Activated CD4-positive, alpha-beta T cell treated with anti-CD3 and anti-CD28 coated beads, Interleukin-2, amount 10 ng/mL, durations not matched to agents 7 days and 5 days (primary cell): ENCODE results near the gene WFDC10A. TPM values are rescaled to one million over a fixed set of nuclear protein-coding genes. Genes with fewer than 3 reads are reported as not detected.
"Not testable (repeated sequence)": the region's sequence is repeated elsewhere in the genome, so short reads cannot be mapped to it uniquely, and the experiment has no call there.

Experiments used
- CTCF ChIA-PET: fragments of 350-600 bp; sonication (Branson Sonifier 250); formaldehyde crosslinking; loops from one replicate; lab custom pipeline; 2021; ENCODE audit warnings: antibody characterized with exemption; lab: Charles Lee
- POLR2A ChIA-PET: fragments of 350-600 bp; sonication (Branson Sonifier 250); formaldehyde crosslinking; loops from one replicate; lab custom pipeline; 2021; ENCODE audit warnings: antibody characterized with exemption; lab: Charles Lee
- DNase-seq: peaks from one replicate; pipeline ENCODE4 v3.0.0-alpha.2; 2020
- H3K27ac Mint-ChIP-seq: one replicate; pipeline ENCODE4 v1.8.0; 2021; ENCODE audit warnings: mild to moderate bottlenecking, moderate library complexity, mixed read lengths
- H3K27me3 Mint-ChIP-seq: one replicate; pipeline ENCODE4 v1.8.0; 2021; ENCODE audit warnings: mixed read lengths
- H3K36me3 Mint-ChIP-seq: one replicate; pipeline ENCODE4 v1.8.0; 2021; ENCODE audit warnings: low read depth, mixed read lengths
- H3K4me1 Mint-ChIP-seq: one replicate; pipeline ENCODE4 v1.8.0; 2021; ENCODE audit warnings: mixed read lengths
- H3K4me3 Mint-ChIP-seq: one replicate; pipeline ENCODE4 v1.8.0; 2021; ENCODE audit warnings: mild to moderate bottlenecking, moderate library complexity, mixed read lengths
- H3K9me3 Mint-ChIP-seq: one replicate; pipeline ENCODE4 v1.8.0; 2021; ENCODE audit warnings: mixed read lengths
- total RNA-seq, 2 experiments: library from RNA; stranded (reverse); gene quantifications; one replicate each; pipeline ENCODE4 v1.2.3, GENCODE V29; 2021

The WFDC10A gene
- total RNA-seq, 2 experiments from 2014 or later = not detected

- H3K36me3 Mint-ChIP-seq, H3K9me3 Mint-ChIP-seq, DNase-seq, H3K27ac Mint-ChIP-seq, H3K4me3 Mint-ChIP-seq, POLR2A ChIA-PET, CTCF ChIA-PET, H3K4me1 Mint-ChIP-seq, H3K27me3 Mint-ChIP-seq: not testable (repeated sequence)
Measured at GRCh38 chr20:45657038-45657437, 27.5 kb downstream of the WFDC10A start.

GRCh38 chr20:45670139-45670538 lies 40.6 kb downstream of the WFDC10A start, which contains the start of gene WFDC11:
Gene WFDC11, minus strand, starts transcription at chr20:45670239. Its CDS starts 19,639 bp downstream, at chr20:45650600.
- Mint-ChIP-seq H3K4me1 (no peaks in the 10 kb centered on the region), H3K27ac (no peak within 1 kb of the TSS), H3K27me3 (peaks cover 40% of the 10 kb centered on the region), H3K4me3 (no peak within 1 kb of the TSS), H3K9me3 (no peaks in the 10 kb centered on the region), H3K36me3 (no peaks in the 10 kb centered on the region)
- POLR2A ChIA-PET = no interaction called here
- DNase-seq = no peak
- CTCF ChIA-PET = no interaction called here

GRCh38 chr20:45672765-45673164 lies 43.2 kb downstream of the WFDC10A start:
- no peak for DNase-seq
- ChIA-PET CTCF (no interaction called here), POLR2A (no interaction called here)
- Mint-ChIP-seq H3K36me3 (no peaks in the 10 kb centered on the region), H3K4me1 (no peaks in the 10 kb centered on the region), H3K4me3 (no peak overlapping the region), H3K27ac (no peak overlapping the region), H3K27me3 (peaks cover 50% of the 10 kb centered on the region), H3K9me3 (no peaks in the 10 kb centered on the region)

- CTCF ChIA-PET = no interaction called here
- Mint-ChIP-seq H3K27ac (no peak overlapping the region), H3K9me3 (peaks cover 12% of the 10 kb centered on the region), H3K4me3 (no peak overlapping the region), H3K4me1 (no peaks in the 10 kb centered on the region), H3K36me3 (no peaks in the 10 kb centered on the region), H3K27me3 (peaks cover 11% of the 10 kb centered on the region)
- POLR2A ChIA-PET = no interaction called here
- no peak for DNase-seq
Measured at GRCh38 chr20:45679650-45680049, 50.1 kb downstream of the WFDC10A start.

Other genes starting within 250 kb of the WFDC10A start
- 10 to 100 TPM in 1 of 2 experiments, 1 to 10 TPM in 1; 9.0 to 10.5 TPM for gene DBNDD2, start 221.4 kb upstream of the WFDC10A start, total RNA-seq
- gene PIGT, start 213.6 kb upstream of the WFDC10A start, total RNA-seq = 10 to 100 TPM; 66.3 to 77.9 TPM
- gene WFDC2, start 160.0 kb upstream of the WFDC10A start, total RNA-seq = not detected
- not detected for gene SPINT3, start 114.1 kb upstream of the WFDC10A start, total RNA-seq
- gene WFDC6, start 90.3 kb upstream of the WFDC10A start, total RNA-seq = not detected
- not detected for gene EPPIN, start 82.3 kb upstream of the WFDC10A start, total RNA-seq
- gene WFDC8, start 50.5 kb upstream of the WFDC10A start, total RNA-seq = not detected
- not detected for gene WFDC9, start 1.5 kb downstream of the WFDC10A start, total RNA-seq
- gene WFDC11, start 40.5 kb downstream of the WFDC10A start, total RNA-seq = not detected
- gene WFDC13, start 72.3 kb downstream of the WFDC10A start, total RNA-seq = not detected
- gene WFDC10B, start 75.3 kb downstream of the WFDC10A start, total RNA-seq = not detected
- not detected for gene SPINT4, start 92.6 kb downstream of the WFDC10A start, total RNA-seq
- gene WFDC3, start 162.1 kb downstream of the WFDC10A start, total RNA-seq = not detected
- gene DNTTIP1, start 162.2 kb downstream of the WFDC10A start, total RNA-seq = 10 to 100 TPM; 32.0 to 33.5 TPM
- 100 to 1,000 TPM; 232 to 244 TPM for gene UBE2C, start 182.9 kb downstream of the WFDC10A start, total RNA-seq
- gene TNNC2, start 197.6 kb downstream of the WFDC10A start, total RNA-seq = not detected
- under 1 TPM; 0.72 to 0.87 TPM for gene SNX21, start 204.1 kb downstream of the WFDC10A start, total RNA-seq
- gene ACOT8, start 227.7 kb downstream of the WFDC10A start, total RNA-seq = 10 to 100 TPM; 35.0 to 35.6 TPM
- 1 to 10 TPM; 6.2 to 6.4 TPM for gene ZSWIM3, start 227.9 kb downstream of the WFDC10A start, total RNA-seq